ENCODE results near the gene C2orf69.

C2orf69 gene

GRCh38 chr2:199958014-199958413 is 46.9 kb downstream of the C2orf69 start:
- H3K36me3 ChIP-seq (replicated peaks), result peaks cover 26% of the 10 kb centered on the region
- TF ChIP-seq CTCF (IDR thresholded peaks at IDR 0.05; ENCODE audit: low read depth, low read length, missing control alignments), result no peak
- DNase-seq, result no peak
- no peak overlapping the region for H3K27ac ChIP-seq
- H3K4me3 ChIP-seq (ENCODE audit: low read depth, low read length), result no peak overlapping the region
- H3K27me3 ChIP-seq (replicated peaks), result no peaks in the 10 kb centered on the region
- in situ Hi-C loops (cut with HindIII; ENCODE audit: low pct_ligation_motif_present, low sequenced_read_pairs), result no loop called here

- in situ Hi-C loops (cut with HindIII; ENCODE audit: low pct_ligation_motif_present, low sequenced_read_pairs), result no loop called here
- Histone ChIP-seq H3K27ac (no peak overlapping the region), H3K27me3 (replicated peaks) (no peaks in the 10 kb centered on the region), H3K4me3 (ENCODE audit: low read depth, low read length) (no peak overlapping the region), H3K36me3 (replicated peaks) (peaks cover 33% of the 10 kb centered on the region)
- DNase-seq, result no peak
- no peak for TF ChIP-seq CTCF (IDR thresholded peaks at IDR 0.05; ENCODE audit: low read depth, low read length, missing control alignments)
Observed at GRCh38 chr2:199962203-199962602, 51.1 kb downstream of the C2orf69 start.

GRCh38 chr2:199966405-199966804 is 55.3 kb downstream of the C2orf69 start:
- H3K4me3 ChIP-seq (ENCODE audit: low read depth, low read length), result no peak overlapping the region
- no peaks in the 10 kb centered on the region for H3K27me3 ChIP-seq (replicated peaks)
- no peak overlapping the region for H3K27ac ChIP-seq
- H3K36me3 ChIP-seq (replicated peaks), result peaks cover 18% of the 10 kb centered on the region
- DNase-seq, result no peak
- in situ Hi-C loops (cut with HindIII; ENCODE audit: low pct_ligation_motif_present, low sequenced_read_pairs), result no loop called here
- no peak for TF ChIP-seq CTCF (IDR thresholded peaks at IDR 0.05; ENCODE audit: low read depth, low read length, missing control alignments)

DNA sequence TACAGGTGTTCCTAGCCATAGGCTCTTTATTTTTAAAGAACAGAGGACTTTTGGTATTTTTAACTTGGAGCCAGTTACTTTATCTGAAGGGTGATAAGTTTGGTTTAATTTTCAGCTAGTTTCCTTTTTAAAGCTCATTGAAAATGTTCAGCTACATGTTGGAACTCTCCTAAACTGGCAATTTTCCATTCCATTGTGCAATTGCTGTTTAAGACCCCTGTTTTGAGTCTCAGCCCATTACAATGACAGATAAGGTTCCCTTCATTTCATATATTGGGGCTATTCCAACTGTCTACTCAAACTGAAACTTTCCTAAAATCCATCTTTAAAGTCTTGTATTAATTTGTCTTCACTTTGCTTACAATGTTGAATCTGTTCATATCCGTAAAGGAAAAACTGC is 55.9 kb downstream of the C2orf69 start:
- in situ Hi-C loops (cut with HindIII; ENCODE audit: low pct_ligation_motif_present, low sequenced_read_pairs), result no loop called here
- DNase-seq, result no peak
- Histone ChIP-seq H3K4me3 (ENCODE audit: low read depth, low read length) (no peak overlapping the region), H3K27me3 (replicated peaks) (no peaks in the 10 kb centered on the region), H3K36me3 (replicated peaks) (peaks cover 14% of the 10 kb centered on the region), H3K27ac (no peak overlapping the region)
- no peak for TF ChIP-seq CTCF (IDR thresholded peaks at IDR 0.05; ENCODE audit: low read depth, low read length, missing control alignments)

- Histone ChIP-seq H3K36me3 (replicated peaks) (peaks cover 8% of the 10 kb centered on the region), H3K27ac (no peak overlapping the region), H3K27me3 (replicated peaks) (no peaks in the 10 kb centered on the region), H3K4me3 (ENCODE audit: low read depth, low read length) (no peak overlapping the region)
- no peak for TF ChIP-seq CTCF (IDR thresholded peaks at IDR 0.05; ENCODE audit: low read depth, low read length, missing control alignments)
- no peak for DNase-seq
- in situ Hi-C loops (cut with HindIII; ENCODE audit: low pct_ligation_motif_present, low sequenced_read_pairs), result no loop called here
Observed at GRCh38 chr2:199968126-199968525, 57.0 kb downstream of the C2orf69 start.

- no peaks in the 10 kb centered on the region for H3K36me3 ChIP-seq (replicated peaks)
- H3K27ac ChIP-seq, result no peak overlapping the region
- no peak for TF ChIP-seq CTCF (IDR thresholded peaks at IDR 0.05; ENCODE audit: low read depth, low read length, missing control alignments)
- no peak for DNase-seq
- no peaks in the 10 kb centered on the region for H3K27me3 ChIP-seq (replicated peaks)
- in situ Hi-C loops (cut with HindIII; ENCODE audit: low pct_ligation_motif_present, low sequenced_read_pairs), result no loop called here
- no peak overlapping the region for H3K4me3 ChIP-seq (ENCODE audit: low read depth, low read length)
Observed at GRCh38 chr2:199972088-199972626, 61.1 kb downstream of the C2orf69 start.
